IMR-90 (cell line): ENCODE data around the gene PRCD.

Experiments used
- CEBPB ChIP-seq: IDR thresholded peaks from 2 replicates; pipeline ENCODE4 v1.6.1; 2012; ENCODE audit warnings: low read depth, low read length, improper control_type of control experiment
- MAFK ChIP-seq: IDR thresholded peaks from 2 replicates; pipeline ENCODE4 v1.6.1; 2012; ENCODE audit warnings: low read depth, low read length, improper control_type of control experiment
- POLR2A ChIP-seq: IDR thresholded peaks from 2 replicates; pipeline ENCODE4 v1.6.1; 2012; ENCODE audit warnings: mild to moderate bottlenecking, low read depth, low read length
- RAD21 ChIP-seq: IDR thresholded peaks from 2 replicates; pipeline ENCODE4 v1.6.1; 2012; ENCODE audit warnings: low read length, improper control_type of control experiment
- RCOR1 ChIP-seq: IDR thresholded peaks from 2 replicates; pipeline ENCODE4 v1.6.1; 2012; ENCODE audit warnings: mild to moderate bottlenecking, low read length, improper control_type of control experiment; ENCODE audit not compliant: insufficient replicate concordance
- TF ChIP-seq, protein P1 (sequence below): conservative IDR thresholded peaks from 2 replicates; pipeline ENCODE4 v1.5.1; 2012; ENCODE audit warnings: mild to moderate bottlenecking, low read depth, low read length, improper control_type of control experiment

DNA sequence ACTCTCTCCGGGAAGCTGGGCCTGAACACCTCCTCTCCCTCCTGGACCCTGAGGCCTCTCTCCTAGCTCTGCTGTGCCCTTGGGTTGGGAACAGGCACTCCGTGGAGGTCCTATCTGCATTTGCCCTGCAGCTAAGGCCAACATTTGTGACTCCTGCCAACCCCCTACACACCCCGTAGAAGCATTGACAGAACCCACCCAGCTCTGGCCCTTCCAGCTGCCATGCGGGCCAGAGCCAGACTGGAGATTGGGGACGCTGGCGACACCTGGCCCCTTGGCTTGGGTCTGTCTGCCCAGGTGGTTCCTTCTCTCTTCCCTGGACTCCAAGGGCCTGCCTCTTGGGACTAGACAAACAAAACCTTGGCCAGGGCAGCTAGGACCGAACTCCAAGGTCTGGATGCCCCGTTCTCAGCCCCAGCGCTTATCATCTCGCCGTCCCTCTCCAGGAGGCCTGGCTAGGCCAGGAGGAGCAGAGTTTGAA lies 38.0 kb upstream of the PRCD start:
- TF ChIP-seq RAD21 (no peak), RCOR1 (no peak), CEBPB (no peak), POLR2A (0 out of 2 replicates have a peak, but pooled peaks have one; percentile 4), MAFK (no peak)
- TF ChIP-seq, protein P1, sequence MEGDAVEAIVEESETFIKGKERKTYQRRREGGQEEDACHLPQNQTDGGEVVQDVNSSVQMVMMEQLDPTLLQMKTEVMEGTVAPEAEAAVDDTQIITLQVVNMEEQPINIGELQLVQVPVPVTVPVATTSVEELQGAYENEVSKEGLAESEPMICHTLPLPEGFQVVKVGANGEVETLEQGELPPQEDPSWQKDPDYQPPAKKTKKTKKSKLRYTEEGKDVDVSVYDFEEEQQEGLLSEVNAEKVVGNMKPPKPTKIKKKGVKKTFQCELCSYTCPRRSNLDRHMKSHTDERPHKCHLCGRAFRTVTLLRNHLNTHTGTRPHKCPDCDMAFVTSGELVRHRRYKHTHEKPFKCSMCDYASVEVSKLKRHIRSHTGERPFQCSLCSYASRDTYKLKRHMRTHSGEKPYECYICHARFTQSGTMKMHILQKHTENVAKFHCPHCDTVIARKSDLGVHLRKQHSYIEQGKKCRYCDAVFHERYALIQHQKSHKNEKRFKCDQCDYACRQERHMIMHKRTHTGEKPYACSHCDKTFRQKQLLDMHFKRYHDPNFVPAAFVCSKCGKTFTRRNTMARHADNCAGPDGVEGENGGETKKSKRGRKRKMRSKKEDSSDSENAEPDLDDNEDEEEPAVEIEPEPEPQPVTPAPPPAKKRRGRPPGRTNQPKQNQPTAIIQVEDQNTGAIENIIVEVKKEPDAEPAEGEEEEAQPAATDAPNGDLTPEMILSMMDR = no peak
